ENCODE results near the gene TSPAN32.
A peak's percentile ranks its signal among the peaks of the same experiment; 100 is the strongest.

DNA sequence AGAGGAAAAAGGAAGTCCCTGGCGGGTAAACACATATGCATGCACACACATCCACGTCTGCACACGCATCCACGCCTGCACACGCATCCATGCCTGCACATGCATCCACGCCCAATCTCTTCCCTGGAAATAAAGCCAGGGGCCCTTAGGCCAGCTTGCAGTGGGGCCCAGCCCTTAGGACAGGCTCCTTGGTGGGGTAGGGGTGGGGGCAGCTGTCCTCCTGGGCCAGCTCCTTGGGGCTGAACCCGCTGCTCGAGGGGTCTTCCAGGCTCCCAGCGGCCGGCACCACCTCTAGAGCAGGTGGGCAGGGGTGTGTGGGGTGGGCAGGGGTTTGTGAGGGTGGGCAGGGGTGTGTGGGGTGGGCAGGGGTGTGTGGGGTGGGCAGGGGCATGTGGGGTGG lies 2.0 kb upstream of the TSPAN32 start:
- TF ChIP-seq, protein P1, sequence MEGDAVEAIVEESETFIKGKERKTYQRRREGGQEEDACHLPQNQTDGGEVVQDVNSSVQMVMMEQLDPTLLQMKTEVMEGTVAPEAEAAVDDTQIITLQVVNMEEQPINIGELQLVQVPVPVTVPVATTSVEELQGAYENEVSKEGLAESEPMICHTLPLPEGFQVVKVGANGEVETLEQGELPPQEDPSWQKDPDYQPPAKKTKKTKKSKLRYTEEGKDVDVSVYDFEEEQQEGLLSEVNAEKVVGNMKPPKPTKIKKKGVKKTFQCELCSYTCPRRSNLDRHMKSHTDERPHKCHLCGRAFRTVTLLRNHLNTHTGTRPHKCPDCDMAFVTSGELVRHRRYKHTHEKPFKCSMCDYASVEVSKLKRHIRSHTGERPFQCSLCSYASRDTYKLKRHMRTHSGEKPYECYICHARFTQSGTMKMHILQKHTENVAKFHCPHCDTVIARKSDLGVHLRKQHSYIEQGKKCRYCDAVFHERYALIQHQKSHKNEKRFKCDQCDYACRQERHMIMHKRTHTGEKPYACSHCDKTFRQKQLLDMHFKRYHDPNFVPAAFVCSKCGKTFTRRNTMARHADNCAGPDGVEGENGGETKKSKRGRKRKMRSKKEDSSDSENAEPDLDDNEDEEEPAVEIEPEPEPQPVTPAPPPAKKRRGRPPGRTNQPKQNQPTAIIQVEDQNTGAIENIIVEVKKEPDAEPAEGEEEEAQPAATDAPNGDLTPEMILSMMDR (IDR thresholded peaks at IDR 0.05; ENCODE audit: insufficient read depth, low read length) = no peak
- TF ChIP-seq POLR2AphosphoS5 (IDR thresholded peaks at IDR 0.05; ENCODE audit: low read depth) = no peak
- TF ChIP-seq, protein P2, sequence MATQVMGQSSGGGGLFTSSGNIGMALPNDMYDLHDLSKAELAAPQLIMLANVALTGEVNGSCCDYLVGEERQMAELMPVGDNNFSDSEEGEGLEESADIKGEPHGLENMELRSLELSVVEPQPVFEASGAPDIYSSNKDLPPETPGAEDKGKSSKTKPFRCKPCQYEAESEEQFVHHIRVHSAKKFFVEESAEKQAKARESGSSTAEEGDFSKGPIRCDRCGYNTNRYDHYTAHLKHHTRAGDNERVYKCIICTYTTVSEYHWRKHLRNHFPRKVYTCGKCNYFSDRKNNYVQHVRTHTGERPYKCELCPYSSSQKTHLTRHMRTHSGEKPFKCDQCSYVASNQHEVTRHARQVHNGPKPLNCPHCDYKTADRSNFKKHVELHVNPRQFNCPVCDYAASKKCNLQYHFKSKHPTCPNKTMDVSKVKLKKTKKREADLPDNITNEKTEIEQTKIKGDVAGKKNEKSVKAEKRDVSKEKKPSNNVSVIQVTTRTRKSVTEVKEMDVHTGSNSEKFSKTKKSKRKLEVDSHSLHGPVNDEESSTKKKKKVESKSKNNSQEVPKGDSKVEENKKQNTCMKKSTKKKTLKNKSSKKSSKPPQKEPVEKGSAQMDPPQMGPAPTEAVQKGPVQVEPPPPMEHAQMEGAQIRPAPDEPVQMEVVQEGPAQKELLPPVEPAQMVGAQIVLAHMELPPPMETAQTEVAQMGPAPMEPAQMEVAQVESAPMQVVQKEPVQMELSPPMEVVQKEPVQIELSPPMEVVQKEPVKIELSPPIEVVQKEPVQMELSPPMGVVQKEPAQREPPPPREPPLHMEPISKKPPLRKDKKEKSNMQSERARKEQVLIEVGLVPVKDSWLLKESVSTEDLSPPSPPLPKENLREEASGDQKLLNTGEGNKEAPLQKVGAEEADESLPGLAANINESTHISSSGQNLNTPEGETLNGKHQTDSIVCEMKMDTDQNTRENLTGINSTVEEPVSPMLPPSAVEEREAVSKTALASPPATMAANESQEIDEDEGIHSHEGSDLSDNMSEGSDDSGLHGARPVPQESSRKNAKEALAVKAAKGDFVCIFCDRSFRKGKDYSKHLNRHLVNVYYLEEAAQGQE (IDR thresholded peaks at IDR 0.05; ENCODE audit: insufficient replicate concordance, low read depth) = no peak
- peak; percentile 32; the same call in 1 of the 2 replicates for TF ChIP-seq SPI1 (IDR thresholded peaks at IDR 0.05; ENCODE audit: borderline replicate concordance, low read depth)
- no peak for TF ChIP-seq GABPA (IDR thresholded peaks at IDR 0.05; ENCODE audit: low read depth)
